Stimulated activated CD8-positive, alpha-beta memory T cell treated with anti-CD3 and anti-CD28 coated beads, Interleukin-12 subunit alpha, Interleukin-12 subunit beta, amount 100 ng/mL, for 4 hours (primary cell): ENCODE results near the gene DNAJC1.

Experiments
- DNase-seq: peaks from one replicate; pipeline ENCODE4 v3.0.0-alpha.2; 2020; ENCODE audit warnings: low read depth

Gene DNAJC1

DNA sequence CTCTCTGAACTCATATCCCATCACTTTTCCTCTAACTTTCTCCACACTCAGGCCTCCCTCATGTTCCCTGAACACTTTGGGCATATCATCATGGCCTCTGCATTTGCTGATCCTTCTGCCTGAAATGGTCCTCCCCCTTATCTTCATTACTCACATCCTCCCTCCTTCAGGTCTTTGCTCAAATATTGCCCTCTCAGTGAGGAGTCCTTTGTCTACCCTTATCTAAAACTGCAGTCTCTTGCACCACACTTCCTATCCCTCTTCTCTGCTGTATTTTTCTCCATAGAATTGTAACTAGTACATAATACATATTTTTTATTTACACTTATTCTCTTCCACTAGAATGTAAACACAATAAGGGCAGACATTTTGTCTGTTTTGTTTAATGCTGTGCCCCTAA is 41.7 kb downstream of the DNAJC1 start:
- no peak for DNase-seq

DNA sequence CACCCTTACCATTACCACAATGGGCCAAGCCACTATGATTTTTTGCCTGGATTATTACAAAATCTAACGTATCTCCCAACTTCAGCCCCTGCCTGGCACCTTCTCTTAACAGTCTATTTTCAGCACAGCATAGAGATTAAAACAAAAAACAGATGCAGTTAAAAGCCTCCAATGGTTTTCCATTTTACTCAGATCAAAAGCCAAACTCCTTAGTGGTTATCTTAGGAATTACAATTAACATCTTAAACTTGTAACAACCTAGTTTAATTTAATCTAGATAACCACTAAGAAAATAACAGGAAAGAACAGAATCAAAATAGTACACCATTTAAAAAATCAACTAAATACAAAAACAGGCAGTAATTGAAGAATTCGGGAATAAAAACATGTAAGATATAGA is 43.5 kb downstream of the DNAJC1 start:
- no peak for DNase-seq

DNA sequence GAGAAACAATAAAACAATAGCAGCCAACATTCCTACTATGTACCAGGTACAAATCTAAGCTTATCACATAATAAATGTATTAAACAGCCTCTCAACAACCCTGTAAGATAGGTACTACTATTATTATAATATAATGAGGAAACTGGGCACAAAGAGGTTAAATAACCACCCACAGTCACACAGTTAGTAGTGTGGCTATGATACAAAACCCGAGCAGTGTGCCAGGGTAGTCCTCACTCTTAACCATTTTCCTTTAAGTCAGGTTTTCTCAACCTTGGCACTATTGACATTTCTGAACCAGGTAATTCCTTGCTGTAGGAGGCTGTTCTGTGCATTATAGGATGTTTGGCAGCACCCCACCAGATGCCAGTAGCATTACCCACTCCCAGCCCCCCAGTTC is 48.8 kb downstream of the DNAJC1 start:
- DNase-seq: no peak

DNA sequence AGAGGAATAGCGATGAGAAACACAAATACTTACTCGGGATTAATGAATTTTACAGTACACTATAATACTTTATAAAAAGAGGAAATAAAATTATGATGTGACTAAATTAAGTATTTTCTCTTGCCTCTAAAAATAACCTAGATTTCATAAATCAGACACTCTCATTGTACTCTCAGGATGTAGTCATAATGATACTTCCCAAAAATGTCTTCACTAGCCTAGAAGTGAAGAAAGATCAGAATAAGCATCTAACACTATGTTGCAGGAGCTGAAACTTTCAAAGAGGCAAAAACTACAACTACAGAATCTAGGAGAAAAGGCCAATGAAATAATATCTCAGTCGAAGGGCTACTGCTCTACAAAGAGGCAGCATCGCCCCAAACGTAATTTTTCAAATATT is 49.4 kb downstream of the DNAJC1 start:
- DNase-seq: no peak

DNA sequence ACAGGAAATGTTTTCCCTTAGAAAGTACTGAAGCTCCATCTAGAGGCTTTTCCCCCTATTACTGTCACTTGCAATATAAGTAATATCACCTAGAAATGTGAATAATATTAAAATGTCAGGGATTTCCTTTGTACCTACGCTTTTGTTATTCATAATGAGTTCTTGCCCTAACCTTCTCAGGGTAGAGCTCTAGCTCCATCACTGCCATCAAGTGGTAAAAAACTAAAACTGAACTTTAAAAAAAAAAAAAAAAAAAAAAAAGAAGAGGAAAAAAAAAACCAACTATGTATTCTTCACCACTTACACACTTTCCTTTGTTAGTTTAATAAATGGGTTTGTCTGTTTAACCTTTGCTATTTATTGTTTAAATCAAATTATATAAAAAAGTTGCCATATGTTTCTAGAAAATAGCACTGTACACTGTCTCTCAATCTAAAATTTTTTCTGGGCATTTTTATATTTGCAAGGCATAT is 49.9 kb downstream of the DNAJC1 start:
- DNase-seq: no peak

DNA sequence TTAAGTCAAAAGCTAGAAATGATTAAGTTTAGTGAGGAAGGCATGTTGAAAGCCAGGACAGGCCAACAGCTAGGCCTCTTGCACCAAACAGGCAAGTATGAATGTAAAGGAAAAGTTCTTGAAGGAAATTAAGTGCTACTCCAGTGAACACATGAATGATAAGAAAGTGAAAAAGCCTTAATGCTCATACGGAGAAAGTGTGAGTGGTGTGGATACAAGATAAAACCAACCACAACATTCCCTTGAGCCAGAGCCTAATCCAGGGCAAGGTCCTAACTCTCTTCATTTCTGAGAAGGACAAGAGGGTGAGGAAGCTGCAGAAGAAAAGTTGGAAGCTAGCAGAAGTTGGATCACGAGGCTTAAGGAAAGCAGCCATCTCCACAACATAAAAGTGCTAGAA is 53.0 kb downstream of the DNAJC1 start:
- DNase-seq: no peak

DNA sequence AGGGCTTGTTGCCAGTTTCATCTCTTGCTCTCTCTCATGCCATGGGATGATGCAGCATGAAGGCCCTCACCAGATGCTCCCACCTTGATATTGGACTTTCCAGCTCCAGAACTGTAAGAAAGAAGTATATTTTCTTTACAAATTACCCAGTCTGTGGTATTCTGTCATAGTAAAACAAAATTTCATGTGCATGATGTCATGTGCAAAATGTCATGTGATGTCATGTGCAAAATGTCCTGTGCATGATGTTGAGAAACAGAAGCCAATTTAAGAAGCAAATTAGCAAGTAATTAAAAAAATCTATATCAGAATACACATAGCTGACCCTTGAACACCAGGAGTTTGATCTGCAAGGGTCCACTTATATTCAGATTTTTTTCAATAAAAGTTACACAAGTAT is 56.6 kb downstream of the DNAJC1 start:
- DNase-seq: no peak

DNA sequence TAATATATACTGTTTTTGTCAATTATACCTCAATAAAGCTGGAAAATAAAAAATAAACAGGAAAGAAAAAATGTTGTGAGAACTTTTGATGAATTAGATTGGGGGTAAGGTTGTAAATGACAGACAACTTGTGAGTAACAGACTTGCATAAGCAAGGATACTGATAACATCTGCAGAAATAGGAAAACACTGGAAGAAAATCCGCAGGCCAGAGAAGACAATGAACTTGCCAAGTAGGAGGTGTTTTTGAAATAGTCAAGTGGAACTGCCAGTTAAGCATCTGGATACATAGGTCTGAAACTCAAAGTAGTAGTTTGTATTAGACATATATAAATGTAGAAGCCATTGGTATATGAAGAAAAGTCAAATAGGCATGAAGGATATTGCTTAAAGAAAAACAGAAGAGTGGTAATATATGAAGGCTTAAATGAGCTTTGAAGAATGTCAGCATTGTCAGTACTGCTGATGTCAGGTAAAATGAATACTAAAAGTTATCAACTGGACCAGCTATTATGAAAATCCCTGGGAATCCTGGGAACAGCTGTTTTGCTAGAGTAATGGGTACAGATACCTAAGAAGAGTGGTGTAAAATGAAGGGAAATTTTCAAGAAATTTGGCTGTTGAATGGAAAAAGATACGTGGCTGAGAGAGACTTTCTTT is 58.7 kb downstream of the DNAJC1 start:
- no peak for DNase-seq

DNA sequence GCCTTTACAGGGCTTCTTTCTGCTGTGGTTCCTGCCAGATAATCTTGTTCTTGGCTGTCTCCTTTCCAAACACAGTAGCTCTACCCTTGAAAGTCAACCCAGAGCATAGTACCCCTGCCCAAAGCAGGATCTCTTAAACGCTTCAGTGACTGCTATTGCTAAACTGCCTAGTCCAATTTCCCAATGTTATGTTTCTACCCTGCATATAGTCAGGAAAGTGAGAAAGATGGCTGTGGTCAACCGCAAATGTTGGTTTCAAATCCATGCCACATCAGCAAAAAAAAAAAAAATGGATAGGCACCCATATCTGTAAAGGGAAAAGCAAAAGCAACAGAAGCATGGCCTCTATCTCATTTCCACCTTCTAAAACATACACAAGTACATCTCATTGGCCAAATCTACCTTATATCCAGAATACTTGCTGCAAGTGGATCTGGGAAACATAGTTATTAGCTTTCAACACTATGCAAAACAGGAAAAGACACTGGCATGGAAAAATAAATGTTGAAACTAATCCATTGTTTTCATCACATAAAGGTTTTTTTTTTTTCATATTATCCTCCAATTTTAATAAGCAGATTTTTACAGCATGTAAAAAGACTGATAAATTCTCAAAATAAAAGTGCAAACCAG is 59.8 kb downstream of the DNAJC1 start:
- no peak for DNase-seq

DNA sequence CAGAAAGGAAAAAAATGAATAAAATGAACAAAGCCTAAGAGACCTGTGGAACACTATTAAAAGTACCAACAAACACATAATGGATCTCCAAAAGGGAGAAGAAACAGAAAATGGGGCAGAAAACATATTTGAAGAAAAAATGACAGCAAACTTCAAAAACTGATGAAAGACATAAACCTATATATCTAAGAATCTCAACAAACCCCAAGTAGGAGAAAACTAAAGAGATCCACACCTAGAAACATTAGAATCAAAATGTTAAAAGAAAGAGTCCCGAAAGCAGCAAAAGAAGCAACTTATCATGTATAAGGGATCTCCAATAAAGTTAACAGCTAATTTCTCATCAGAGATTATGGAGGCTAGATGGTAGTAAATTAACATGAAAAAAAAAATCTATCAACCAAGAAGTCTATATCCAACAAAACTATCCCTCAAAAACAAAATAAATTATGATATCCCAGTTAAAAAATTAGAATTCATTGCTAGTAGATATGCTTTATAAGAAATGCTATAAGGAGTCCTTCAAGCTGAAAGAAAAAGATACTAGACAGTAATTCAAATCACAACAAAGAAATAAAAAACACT is 68.0 kb downstream of the DNAJC1 start:
- DNase-seq: no peak

DNA sequence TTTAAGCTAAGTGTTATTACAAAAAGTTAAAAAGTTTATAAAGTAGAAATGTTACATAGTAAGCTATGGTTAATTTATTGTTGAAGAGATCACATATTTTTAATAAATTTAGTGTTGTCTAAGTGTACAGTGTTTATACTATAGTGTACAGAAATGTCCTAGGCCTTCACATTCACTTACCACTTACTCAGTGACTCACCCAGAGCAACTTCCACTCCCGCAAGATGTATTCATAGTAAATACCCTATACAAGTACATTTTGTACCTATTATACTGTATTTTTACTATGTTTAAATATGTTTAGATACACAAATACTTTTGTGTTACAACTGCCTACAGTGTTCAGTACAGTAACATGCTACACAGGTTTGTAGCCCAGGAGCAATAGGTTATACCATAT is 69.2 kb downstream of the DNAJC1 start:
- DNase-seq: no peak

DNA sequence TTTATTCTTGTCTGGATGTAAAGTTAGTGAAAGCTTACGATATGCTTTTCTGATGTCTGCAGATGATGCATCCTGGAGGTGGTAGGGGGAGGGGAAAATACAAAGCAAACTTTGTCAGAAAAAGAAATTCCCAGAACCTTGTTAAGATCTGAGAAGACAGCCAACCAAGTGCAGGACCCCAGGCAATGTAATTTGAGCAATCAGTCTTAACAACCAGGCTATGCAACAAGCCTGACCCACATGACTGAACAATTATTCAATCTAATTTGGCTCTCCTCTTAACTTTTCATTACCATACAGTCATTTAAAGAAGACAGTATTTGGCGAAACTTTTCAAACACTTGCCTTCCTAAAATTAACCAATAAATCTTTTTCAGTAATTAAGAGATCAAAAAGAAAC is 74.5 kb downstream of the DNAJC1 start:
- no peak for DNase-seq

DNA sequence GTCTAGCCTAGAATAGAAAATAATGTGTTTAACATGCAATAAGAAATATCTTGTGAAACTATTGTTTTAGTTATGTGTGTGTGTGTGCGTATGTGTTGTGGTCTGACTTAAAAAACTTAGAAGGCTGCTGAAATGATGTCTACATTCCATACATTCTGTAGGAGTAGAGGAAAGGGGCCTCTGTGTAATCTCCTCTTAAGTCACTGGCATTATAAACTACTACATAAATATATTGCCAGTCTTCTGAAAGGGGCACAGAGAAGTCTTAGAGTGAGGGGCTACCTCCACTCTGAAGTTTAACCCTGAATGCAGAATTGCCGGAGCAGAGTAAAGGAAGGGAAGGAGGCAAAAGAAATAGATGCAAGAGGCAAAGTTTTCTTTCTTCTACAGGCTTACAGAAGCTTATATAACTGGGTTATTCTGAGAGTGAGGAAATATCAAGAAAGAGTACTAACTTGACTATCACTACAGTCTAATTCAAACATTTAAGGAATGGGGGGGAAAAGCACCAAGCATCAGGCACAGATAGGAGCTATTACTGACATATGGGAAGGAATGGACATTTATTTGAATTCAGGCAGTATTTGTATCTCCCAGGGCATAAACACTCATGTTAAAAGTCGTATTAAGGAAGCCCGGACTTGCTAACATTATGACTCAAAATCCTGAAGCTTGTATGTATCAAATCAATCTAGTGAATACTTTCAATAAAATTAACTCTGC is 75.7 kb downstream of the DNAJC1 start:
- no peak for DNase-seq

DNA sequence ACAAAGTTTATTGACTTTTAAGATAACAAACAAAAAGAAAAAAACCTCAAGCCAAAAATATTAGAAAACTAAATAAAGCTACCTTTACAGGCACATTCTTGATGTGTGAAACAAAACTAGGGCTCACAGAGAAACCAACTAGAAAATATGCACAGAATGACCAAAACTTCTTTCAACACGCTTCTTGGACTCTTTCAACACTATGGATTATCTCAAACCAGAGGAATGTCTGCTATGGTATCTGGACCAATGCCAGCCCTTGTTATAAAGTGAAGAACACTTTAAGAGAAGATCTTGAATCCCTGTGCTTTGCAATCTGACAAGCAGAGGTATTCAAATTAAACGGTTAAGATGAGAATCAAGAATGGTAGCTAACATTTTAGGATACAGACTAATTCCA is 76.6 kb downstream of the DNAJC1 start:
- DNase-seq: no peak

DNA sequence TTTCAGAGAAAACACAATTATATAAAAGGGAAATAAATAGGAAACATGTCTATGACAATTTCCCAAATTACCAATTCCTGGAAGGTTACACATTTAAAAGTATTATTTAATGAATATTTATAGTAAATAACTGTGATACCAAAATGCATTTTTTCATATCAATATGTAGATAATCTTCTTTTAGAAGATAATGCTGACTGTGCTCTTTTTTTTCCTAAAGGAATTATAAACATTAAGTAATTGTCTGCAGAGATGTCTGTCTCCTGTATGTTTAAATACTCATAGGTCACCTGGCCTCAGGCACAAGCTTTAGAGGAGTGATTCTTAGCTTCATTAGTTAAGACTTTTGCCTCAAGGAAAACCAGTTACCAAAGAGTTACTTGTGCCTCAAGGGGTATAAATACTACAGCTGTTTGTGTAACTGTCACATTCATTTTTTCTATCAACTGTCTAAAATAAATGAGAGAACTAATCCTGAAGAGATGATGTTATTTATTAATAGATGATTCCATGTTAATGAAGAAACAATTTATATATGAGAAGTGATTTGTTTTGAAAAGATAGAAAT is 77.1 kb downstream of the DNAJC1 start:
- no peak for DNase-seq

DNA sequence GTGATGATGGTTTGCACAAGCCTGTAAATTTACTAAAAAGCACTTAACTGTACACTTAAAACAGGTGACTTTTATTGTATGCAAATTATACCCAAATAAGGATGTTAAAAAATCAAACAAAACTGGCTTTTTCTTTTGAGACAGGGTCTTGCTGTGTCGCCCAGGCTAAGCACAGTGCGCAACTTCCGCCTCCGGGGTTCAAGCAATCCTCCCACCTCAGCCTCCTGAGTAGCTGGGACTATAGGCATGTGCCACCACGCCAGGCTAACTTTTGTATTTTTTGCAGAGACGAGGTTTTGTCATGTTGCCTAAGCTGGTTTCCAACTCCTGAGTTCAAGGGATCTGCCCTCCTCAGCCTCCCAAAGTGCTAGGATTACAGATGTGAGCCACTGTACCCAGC is 77.7 kb downstream of the DNAJC1 start:
- no peak for DNase-seq

DNA sequence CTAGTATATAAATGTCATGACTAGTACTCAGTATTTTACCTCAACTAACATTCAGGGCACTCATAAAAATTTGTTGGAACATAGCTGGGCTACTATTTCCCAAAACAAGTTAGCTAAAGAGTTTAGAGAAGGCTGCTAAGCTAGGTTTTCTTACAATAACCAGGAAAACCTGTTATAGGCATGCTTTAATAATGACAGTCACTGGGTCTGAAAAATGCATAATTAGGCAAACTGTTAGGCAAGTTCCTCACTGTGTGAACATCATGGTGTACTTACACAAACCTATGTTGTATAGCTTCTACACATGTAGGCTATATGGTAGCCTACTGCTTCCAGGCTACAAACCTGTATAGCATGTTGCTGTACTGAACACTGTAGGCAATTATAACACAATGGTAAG is 79.0 kb downstream of the DNAJC1 start:
- no peak for DNase-seq

DNA sequence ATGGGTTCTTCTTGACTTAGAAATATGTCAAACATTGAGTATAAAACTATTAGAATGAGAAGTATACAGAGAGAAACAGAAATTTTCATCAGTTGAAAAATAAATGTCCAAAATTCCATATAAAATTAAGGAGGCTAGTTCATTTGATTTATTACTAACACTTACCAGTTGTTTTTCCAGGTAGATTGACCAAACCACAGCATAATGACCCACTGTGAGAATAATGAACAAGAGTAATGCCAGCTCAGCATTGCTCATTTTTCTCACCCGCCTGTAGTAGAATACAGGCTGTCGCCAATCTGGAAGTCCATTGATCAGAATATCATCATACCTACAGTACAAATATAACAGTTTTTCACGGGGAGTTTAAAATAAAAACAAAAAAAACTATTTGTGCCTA is 82.9 kb downstream of the DNAJC1 start:
- no peak for DNase-seq

DNA sequence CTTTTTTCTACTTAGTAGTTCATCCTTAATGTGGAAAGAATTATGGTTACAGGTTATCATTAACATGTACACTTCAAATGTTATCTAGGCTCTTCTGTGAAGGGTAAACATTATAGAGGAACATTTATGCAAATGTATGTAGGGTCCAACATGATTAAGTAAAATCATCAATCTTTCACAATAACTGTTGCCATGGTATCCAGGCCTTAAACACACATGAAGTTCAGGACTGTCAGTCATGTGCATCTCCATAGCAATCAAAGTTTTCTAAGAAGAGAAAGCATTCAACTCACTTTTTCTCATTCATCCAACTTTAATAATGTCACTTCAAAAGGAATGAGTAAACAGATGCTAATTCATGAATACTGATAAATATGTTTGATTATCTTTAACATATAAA is 83.6 kb downstream of the DNAJC1 start:
- no peak for DNase-seq

DNA sequence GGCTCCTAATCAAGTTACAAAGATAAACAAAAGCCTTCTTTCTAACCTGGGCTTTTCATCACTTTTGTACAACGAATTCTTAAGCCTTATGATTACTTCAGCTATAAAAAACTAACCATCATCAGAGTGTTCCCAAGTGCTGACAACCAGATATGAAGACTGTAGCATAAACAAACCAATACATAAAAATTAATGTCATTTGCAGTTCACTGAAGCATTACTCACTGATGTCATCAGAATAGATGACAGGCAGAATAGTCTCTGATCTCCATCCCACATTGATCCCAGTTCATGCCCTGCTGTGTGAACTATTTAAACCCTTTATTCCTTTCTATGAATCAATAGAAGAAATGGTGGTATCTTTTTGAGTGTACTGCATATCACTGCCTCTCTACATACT is 84.4 kb downstream of the DNAJC1 start:
- no peak for DNase-seq

DNA sequence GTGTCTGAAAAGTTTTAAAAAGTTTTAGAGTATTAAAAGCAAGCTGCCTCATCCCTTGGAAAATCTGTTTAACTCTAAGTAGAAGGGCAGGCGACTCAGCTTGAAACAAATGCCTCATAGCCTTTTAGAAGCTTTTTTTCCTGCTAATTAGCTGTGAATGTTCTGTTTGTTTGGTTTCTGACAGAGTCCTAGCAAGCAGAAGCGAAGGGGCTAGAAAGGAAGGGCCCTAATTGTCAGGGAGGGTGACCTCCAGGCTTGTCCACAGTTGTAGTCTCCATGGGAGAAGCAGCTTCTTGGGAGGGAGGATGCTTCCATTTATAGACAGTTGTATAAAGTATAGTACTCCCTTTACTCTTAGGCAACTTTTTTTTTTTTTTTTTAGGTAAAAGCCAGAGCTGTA is 90.9 kb downstream of the DNAJC1 start:
- no peak for DNase-seq

DNA sequence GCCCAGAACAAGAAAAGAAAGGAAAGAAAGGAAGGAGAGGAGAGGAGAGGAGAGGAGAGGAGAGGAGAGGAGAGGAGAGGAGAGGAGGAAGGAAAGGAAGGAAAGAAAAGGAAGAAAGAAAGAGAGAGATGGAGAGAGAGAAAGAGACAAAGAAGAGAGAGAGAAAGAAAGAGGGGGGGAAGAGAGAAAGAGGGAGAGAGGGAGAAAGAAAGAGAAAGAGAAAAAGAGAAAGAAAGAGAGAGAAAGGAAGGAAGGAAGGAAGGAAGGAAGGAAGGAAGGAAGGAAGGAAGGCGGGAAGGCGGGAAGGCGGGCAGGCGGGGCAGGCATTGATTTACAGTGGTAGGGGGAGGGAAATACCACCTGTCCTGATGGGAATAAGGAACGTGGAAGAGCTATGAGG is 92.7 kb downstream of the DNAJC1 start:
- no peak for DNase-seq

DNA sequence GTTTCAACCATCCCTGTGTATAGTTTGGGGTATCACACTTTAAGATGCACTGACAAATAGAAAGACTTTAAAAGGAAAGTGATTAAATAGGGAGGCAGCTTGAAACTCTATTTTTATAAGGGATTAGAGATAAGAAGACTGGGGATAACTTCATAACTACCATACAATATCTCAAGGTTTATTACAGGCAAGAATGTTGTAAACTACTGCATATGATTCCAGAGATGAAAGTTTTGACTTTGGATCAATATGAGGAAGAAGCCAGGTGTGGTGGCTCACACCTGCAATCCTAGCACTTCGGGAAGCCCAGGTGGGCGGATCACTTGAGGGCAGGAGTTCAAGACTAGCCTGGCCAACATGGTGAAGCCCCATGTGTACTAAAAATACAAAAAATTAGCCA is 96.1 kb downstream of the DNAJC1 start:
- DNase-seq: no peak
